HG02870 (cell line): ENCODE data around the gene APOA1.

Experiments
- ATAC-seq: cut with Tn5 transposase; IDR thresholded peaks from one replicate; pipeline ENCODE4 v1.9.1; 2021; ENCODE audit warnings: mild to moderate bottlenecking, moderate library complexity; ENCODE audit not compliant: unreplicated experiment

APOA1 gene

GRCh38 chr11:116837231-116838091, at the start of gene APOA1:
TSS of gene APOA1 (minus strand) at chr11:116837622. CDS start at chr11:116837387, 235 bp downstream.
- no peak for ATAC-seq

GRCh38 chr11:116885951-116886655, 48.7 kb upstream of the APOA1 start:
- no peak for ATAC-seq

- no peak for ATAC-seq
Observed at GRCh38 chr11:116882386-116882785, 45.0 kb upstream of the APOA1 start.

- no peak for ATAC-seq
Observed at GRCh38 chr11:116881143-116881542, 43.7 kb upstream of the APOA1 start.

- ATAC-seq: no peak
Observed at GRCh38 chr11:116879800-116880625, 42.6 kb upstream of the APOA1 start.

- ATAC-seq: no peak
Observed at GRCh38 chr11:116876656-116877055, 39.2 kb upstream of the APOA1 start.

GRCh38 chr11:116875194-116875593, 37.8 kb upstream of the APOA1 start:
- ATAC-seq: no peak

- no peak for ATAC-seq
Observed at GRCh38 chr11:116874251-116874650, 36.8 kb upstream of the APOA1 start.

GRCh38 chr11:116873381-116873780, 36.0 kb upstream of the APOA1 start:
- no peak for ATAC-seq

- ATAC-seq: no peak
Observed at GRCh38 chr11:116871248-116871647, 33.8 kb upstream of the APOA1 start.

GRCh38 chr11:116870054-116870453, 32.6 kb upstream of the APOA1 start:
- ATAC-seq: no peak

- ATAC-seq: no peak
Observed at GRCh38 chr11:116869610-116870009, 32.2 kb upstream of the APOA1 start.

- no peak for ATAC-seq
Observed at GRCh38 chr11:116868066-116868465, 30.6 kb upstream of the APOA1 start.

GRCh38 chr11:116867619-116868018, 30.2 kb upstream of the APOA1 start:
- ATAC-seq: no peak

GRCh38 chr11:116866804-116867455, 29.5 kb upstream of the APOA1 start:
- no peak for ATAC-seq

- ATAC-seq: no peak
Observed at GRCh38 chr11:116865696-116866095, 28.3 kb upstream of the APOA1 start.

GRCh38 chr11:116864531-116864930, 27.1 kb upstream of the APOA1 start:
- no peak for ATAC-seq

GRCh38 chr11:116862951-116863350, 25.5 kb upstream of the APOA1 start:
- ATAC-seq: no peak

- no peak for ATAC-seq
Observed at GRCh38 chr11:116862185-116862584, 24.8 kb upstream of the APOA1 start.

GRCh38 chr11:116861539-116861938, 24.1 kb upstream of the APOA1 start:
- ATAC-seq: no peak

- ATAC-seq: no peak
Observed at GRCh38 chr11:116860303-116860702, 22.9 kb upstream of the APOA1 start.
